HG03039 (cell line): ENCODE results near the gene FAM120A.
"Not testable (repeated sequence)": the region's sequence is repeated elsewhere in the genome, so short reads cannot be mapped to it uniquely, and the experiment has no call there.

Experiments used
- ATAC-seq: cut with Tn5 transposase; IDR thresholded peaks from one replicate; pipeline ENCODE4 v1.9.1; 2021; ENCODE audit warnings: mild to moderate bottlenecking, moderate library complexity; ENCODE audit not compliant: unreplicated experiment

Gene FAM120A

DNA sequence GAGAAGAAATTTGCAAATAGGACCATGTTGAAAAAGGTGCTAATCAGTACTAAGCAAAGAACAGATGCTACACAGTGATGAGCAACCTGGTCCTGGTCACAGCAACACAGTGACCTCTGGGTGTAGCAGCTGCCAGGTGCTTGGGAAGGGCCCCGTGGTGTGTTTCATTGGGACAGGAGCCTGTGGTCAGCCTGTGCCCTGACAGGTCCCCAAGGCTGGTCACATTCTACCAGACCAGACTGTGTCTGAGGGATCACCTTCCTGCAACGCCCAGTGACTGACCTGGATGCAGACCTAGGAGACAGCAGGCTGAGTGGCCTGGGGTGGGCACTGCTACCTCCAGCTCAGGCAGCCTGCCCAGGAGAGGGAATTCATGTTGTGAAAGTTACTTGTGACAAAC is 56.7 kb downstream of the FAM120A start:
- ATAC-seq = no peak

GRCh38 chr9:93509084-93509483 is 57.6 kb downstream of the FAM120A start:
- ATAC-seq = no peak

DNA sequence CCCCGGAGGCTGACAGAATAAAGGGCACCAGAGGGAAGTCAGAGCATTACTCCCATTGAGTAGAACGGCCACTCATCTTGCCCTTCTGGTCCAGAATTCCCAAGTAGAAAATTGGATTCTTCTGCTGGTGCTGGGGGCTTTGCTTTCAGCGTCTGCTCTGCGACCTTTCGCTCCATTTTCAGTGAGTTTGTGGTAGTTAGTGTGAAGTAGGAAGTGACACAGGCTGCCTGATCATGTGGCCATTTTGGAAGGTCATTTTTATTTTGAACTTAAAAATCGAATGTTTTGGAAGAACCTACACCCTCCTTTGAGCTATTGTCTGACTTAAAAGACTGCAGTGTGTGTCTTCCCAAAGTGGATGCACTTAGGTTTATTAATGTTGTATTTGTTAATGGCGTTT is 58.6 kb downstream of the FAM120A start:
- no peak for ATAC-seq

DNA sequence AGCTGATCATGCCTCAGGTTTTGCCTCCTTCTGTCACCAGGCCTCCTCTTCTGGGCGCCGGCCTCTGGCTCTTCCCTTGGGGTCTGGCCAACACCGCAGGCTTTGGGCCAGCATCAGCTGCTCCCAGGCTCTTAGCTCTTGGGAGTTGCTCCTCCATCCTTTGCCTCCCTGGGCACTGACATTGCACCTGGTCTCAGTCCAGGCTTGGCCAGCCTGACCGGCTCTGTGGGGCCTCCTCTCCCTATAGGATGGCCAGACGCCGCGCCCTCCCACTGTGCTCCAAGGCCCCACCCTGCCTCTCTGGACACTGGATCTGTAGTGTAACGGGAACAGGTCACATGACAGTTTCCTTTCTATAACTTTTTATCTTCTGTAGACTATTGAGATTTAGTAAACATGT is 59.7 kb downstream of the FAM120A start:
- ATAC-seq = not testable (repeated sequence)

GRCh38 chr9:93512170-93512812 is 60.8 kb downstream of the FAM120A start:
- not testable (repeated sequence) for ATAC-seq

GRCh38 chr9:93513606-93514005 is 62.1 kb downstream of the FAM120A start:
- no peak for ATAC-seq

GRCh38 chr9:93517331-93517730 is 65.8 kb downstream of the FAM120A start:
- no peak for ATAC-seq

DNA sequence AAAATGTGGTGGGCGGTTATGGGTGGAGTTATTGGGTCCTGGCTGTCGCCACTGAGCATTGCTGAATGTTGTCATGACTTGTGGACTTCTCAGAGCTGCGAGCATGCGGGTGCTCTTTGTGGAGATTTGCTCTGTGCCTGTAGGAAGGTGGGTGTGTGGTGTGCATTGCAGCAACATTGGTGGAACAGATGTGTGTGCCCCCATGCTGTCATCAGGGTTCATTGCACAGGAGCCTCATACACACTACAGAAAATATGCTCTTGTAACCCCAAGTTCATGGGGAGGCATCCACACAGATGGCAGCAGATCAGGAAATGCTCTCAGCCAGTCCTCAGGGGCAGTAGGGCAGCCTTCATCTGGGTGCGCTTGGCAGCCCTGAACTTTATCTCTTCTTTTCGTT is 69.0 kb downstream of the FAM120A start:
- ATAC-seq = no peak

DNA sequence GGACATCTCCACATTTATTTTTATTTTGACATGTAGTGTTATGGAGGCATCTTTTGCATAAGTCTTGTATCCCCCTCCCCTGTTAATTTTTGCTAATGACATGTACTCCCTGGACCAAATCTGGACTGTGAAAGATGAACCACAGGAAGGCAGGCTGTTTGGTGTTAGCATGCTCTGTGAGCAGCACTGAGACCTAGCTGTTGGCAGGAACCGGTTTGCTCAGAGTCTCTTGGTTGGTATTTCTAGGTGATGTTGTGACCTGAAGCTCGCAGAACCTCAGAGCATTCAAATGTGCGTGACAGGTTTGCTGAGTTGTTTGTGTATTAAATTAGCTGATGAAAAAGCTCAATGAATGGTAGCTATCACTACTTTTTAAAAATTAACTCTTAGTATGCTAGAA is 71.3 kb downstream of the FAM120A start:
- no peak for ATAC-seq

DNA sequence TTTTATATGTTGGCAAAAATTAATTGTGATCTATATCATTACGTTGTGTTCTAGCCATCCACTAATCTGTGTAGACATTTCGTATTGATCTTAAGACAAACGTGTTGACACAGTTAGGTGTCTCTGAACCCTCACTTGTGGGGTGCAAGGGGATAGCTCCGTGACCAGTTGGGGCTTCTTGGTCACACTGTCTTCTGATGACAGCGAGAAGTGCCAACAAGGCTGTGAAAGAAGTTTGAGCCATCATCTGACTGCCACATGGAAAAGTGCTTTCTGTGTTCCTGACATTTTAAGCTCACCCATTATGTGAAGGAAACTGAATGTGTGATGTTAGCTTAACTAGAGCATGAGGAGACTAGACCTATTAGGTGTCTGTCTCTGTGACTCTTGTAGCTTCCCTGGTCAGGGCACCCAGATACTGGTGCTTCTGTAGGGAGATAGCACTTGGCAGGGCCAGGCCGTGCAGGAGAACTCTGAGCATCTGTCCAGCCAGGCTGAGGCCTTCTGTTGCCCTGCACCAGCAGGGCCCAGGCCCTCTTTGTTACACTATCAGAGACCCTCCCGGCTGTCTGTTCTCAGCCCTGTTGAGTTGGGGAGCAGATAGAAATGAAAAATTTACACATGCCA is 72.1 kb downstream of the FAM120A start:
- ATAC-seq = no peak

GRCh38 chr9:93525476-93525875 is 74.0 kb downstream of the FAM120A start:
- no peak for ATAC-seq

- ATAC-seq = no peak
These were observed 79.9 kb downstream of the FAM120A start for GRCh38 chr9:93531374-93531773.

GRCh38 chr9:93532141-93532540 is 80.7 kb downstream of the FAM120A start:
- no peak for ATAC-seq

DNA sequence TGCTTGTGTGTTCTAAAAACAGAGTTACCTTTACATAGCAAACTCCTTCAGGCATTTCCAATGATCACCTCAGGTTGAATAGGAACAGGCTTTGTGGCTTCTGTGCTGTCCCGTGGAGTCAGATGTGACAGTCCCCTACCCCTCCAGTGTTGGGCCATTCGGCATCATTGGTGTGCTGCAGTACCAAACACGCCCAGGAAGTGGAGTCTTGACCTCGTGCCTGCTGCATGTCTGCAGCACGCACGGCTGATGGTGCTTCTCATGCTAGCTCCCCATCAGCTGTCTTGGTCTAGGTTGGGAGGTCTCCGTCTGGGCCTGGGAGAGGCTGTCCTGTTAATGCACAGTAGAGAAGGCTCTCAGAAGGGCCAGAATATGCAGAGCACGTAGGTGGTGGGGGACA is 82.4 kb downstream of the FAM120A start:
- ATAC-seq = no peak

GRCh38 chr9:93536167-93536566 is 84.7 kb downstream of the FAM120A start:
- ATAC-seq = no peak

GRCh38 chr9:93536874-93537273 is 85.4 kb downstream of the FAM120A start:
- ATAC-seq = no peak

GRCh38 chr9:93540305-93540704 is 88.8 kb downstream of the FAM120A start:
- no peak for ATAC-seq

DNA sequence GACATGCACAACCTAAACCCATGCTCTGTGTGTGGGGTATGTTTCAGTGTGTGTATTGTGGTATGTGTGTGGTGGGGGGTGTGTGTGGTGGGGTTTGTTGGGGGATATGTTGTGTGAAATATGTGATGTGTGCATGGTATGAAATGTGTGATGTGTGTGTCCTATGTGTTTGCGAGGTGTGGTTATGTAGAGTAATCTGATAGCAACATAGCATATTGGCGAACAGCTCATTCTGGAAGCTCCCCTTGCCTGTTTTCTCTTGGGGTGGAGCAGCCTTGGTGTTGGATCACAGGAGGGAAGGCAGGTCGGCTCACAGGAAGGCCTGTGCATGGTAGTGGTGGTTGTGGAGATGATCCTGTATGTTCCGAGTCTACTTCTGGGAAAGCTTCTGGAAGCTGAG is 89.5 kb downstream of the FAM120A start:
- ATAC-seq = no peak

GRCh38 chr9:93541581-93542349 is 90.3 kb downstream of the FAM120A start:
- ATAC-seq = no peak

- ATAC-seq = no peak
These were observed 91.6 kb downstream of the FAM120A start for GRCh38 chr9:93543117-93543516.

GRCh38 chr9:93546356-93546755 is 94.9 kb downstream of the FAM120A start:
- ATAC-seq = no peak

GRCh38 chr9:93549611-93550010 is 98.1 kb downstream of the FAM120A start:
- no peak for ATAC-seq
